ENCODE results near the gene NF1.

DNA sequence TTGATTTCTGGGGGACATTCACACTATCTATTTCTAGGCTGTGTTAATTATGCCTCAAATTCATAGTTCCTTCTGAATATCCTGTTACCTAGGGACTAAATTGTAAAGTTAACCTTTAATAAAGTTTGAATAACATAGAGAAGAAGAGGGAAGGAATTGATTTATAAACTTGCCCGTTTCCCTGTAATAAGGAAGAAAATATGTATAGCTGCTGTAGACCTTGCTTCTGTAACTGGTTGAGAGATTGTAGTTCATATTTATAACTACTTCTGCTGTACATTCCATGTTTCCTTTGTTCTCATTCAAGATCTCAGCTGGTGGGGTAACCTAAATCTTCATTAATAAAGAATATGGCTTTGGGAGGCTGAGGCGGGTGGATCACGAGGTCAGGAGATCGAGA lies 19.2 kb downstream of the NF1 start:
- TF ChIP-seq POLR2AphosphoS5 (IDR thresholded peaks at IDR 0.05) (no peak), POLR2A (IDR thresholded peaks at IDR 0.05) (no peak), CTCF (IDR thresholded peaks at IDR 0.05) (no peak), EP300 (IDR thresholded peaks at IDR 0.05; ENCODE audit: low read depth) (no peak)
